Thymus (tissue), 11 donors: ENCODE data around the gene FMN2. TPM values are rescaled to one million over a fixed set of nuclear protein-coding genes. Genes with fewer than 3 reads are reported as not detected.

Source experiments
- DNase-seq, 9 donors: peaks; one replicate each; pipeline ENCODE4 v3.0.0-alpha.2; 2013; ENCODE audit warnings: low spot score in 9 of 9, low read depth in 6 of 9, missing footprints in 1 of 9
- H3K27ac ChIP-seq, 2 donors: one replicate each; pipeline ENCODE4 v1.5.1; 2013; ENCODE audit warnings: control low read depth in 1 of 2, low read depth in 1 of 2, low read length in 1 of 2, mild to moderate bottlenecking in 1 of 2, moderate library complexity in 1 of 2
- H3K27me3 ChIP-seq, 2 donors: one replicate each; pipeline ENCODE4 v1.5.1; 2013; ENCODE audit warnings: low read length in 1 of 2; ENCODE audit not compliant: control insufficient read depth in 2 of 2, insufficient read depth in 1 of 2
- H3K36me3 ChIP-seq, 2 donors: one replicate each; pipeline ENCODE4 v1.5.1; 2013; ENCODE audit warnings: low read length in 1 of 2, mild to moderate bottlenecking in 1 of 2, moderate library complexity in 1 of 2; ENCODE audit not compliant: control insufficient read depth in 2 of 2, insufficient read depth in 2 of 2
- H3K4me1 ChIP-seq, 2 donors: one replicate each; pipeline ENCODE4 v1.5.1; 2013; ENCODE audit warnings: low read length in 2 of 2; ENCODE audit not compliant: control insufficient read depth in 2 of 2, insufficient read depth in 2 of 2
- H3K4me3 ChIP-seq, 2 donors: one replicate each; pipeline ENCODE4 v1.5.1; 2013; ENCODE audit warnings: low read length in 2 of 2, control low read depth in 1 of 2, mild to moderate bottlenecking in 1 of 2
- H3K9me3 ChIP-seq, 2 donors: one replicate each; pipeline ENCODE4 v1.5.1; 2013; ENCODE audit warnings: low read length in 1 of 2, mild to moderate bottlenecking in 1 of 2; ENCODE audit not compliant: control insufficient read depth in 2 of 2, insufficient read depth in 1 of 2
- WGBS: extraction: QIAGEN DNeasy Blood & Tissue Kit; methylation state at CpG from one replicate; pipeline ENCODE4 v1.1.7; 2013; 5-methylcytosine and 5-hydroxymethylcytosine counted together
- polyA plus RNA-seq: library from polyadenylated mRNA; stranded (reverse); fragments of 200-250 nt; gene quantifications from one replicate; pipeline ENCODE4 v1.2.3, GENCODE V29; 2013
- total RNA-seq: library from RNA; stranded (reverse); fragments of 120-200 nt; gene quantifications from one replicate; pipeline ENCODE4 v1.2.4, GENCODE V29; 2013
- donor health status: healthy.

The FMN2 gene
- total and polyA plus RNA-seq, 2 donors: 0.14 to 0.24 TPM

GRCh38 chr1:240352769-240353168, 261.1 kb downstream of the FMN2 start:
- 43% methylated on average over 5 of the region's 5 CpGs for WGBS
- Histone ChIP-seq H3K36me3 (no peaks in the 10 kb centered on the region), H3K4me3 (no peak overlapping the region), H3K27me3 (no peaks in the 10 kb centered on the region), H3K27ac (no peak overlapping the region), H3K4me1 (no peaks in the 10 kb centered on the region), H3K9me3 (no peaks in the 10 kb centered on the region)
- DNase-seq: no peak

- Histone ChIP-seq H3K27me3 (no peaks in the 10 kb centered on the region), H3K27ac (no peak overlapping the region), H3K4me3 (no peak overlapping the region), H3K36me3 (no peaks in the 10 kb centered on the region), H3K4me1 (no peaks in the 10 kb centered on the region), H3K9me3 (peaks cover 0 to 2% of the 10 kb centered on the region in 2 donors)
- 88% methylated on average over 1 of the region's 1 CpG for whole genome bisulfite sequencing
- no peak for DNase-seq
These were observed 264.9 kb downstream of the FMN2 start for GRCh38 chr1:240356568-240356967.

- Histone ChIP-seq H3K27ac (no peak overlapping the region), H3K9me3 (peaks cover 0 to 2% of the 10 kb centered on the region in 2 donors), H3K36me3 (no peaks in the 10 kb centered on the region), H3K27me3 (no peaks in the 10 kb centered on the region), H3K4me1 (no peaks in the 10 kb centered on the region), H3K4me3 (no peak overlapping the region)
- DNase-seq: no peak
- 93% methylated on average over 5 of the region's 5 CpGs for WGBS
These were observed 270.4 kb downstream of the FMN2 start for GRCh38 chr1:240362046-240362445.

GRCh38 chr1:240362826-240363225, 271.1 kb downstream of the FMN2 start:
- H3K27me3 ChIP-seq: no peaks in the 10 kb centered on the region

GRCh38 chr1:240363315-240363714, 271.6 kb downstream of the FMN2 start:
- no peaks in the 10 kb centered on the region for H3K36me3 ChIP-seq
- no peak for DNase-seq
- peaks cover 0 to 2% of the 10 kb centered on the region in 2 donors for H3K9me3 ChIP-seq
- H3K4me3 ChIP-seq: no peak overlapping the region
- no peak overlapping the region for H3K27ac ChIP-seq
- H3K27me3 ChIP-seq: no peaks in the 10 kb centered on the region
- no peaks in the 10 kb centered on the region for H3K4me1 ChIP-seq
- WGBS: 70% methylated on average over 5 of the region's 5 CpGs

More at GRCh38 chr1:240362826-240363225, 271.1 kb downstream of the FMN2 start:
- peaks cover 0 to 2% of the 10 kb centered on the region in 2 donors for H3K9me3 ChIP-seq
- no peaks in the 10 kb centered on the region for H3K36me3 ChIP-seq
- WGBS: 85% methylated on average over 2 of the region's 2 CpGs
- H3K27ac ChIP-seq: no peak overlapping the region
- DNase-seq: no peak
- H3K4me3 ChIP-seq: no peak overlapping the region
- H3K4me1 ChIP-seq: no peaks in the 10 kb centered on the region

GRCh38 chr1:240363914-240364313, 272.2 kb downstream of the FMN2 start:
- Histone ChIP-seq H3K36me3 (no peaks in the 10 kb centered on the region), H3K4me3 (no peak overlapping the region), H3K27me3 (no peaks in the 10 kb centered on the region), H3K9me3 (no peaks in the 10 kb centered on the region), H3K27ac (no peak overlapping the region), H3K4me1 (no peaks in the 10 kb centered on the region)
- 84% methylated on average over 3 of the region's 3 CpGs for WGBS
- no peak for DNase-seq

- Histone ChIP-seq H3K27me3 (no peaks in the 10 kb centered on the region), H3K9me3 (no peaks in the 10 kb centered on the region), H3K27ac (no peak overlapping the region), H3K4me3 (no peak overlapping the region), H3K36me3 (no peaks in the 10 kb centered on the region), H3K4me1 (no peaks in the 10 kb centered on the region)
- 87% methylated on average over 9 of the region's 9 CpGs for WGBS
- DNase-seq: no peak
These were observed 275.0 kb downstream of the FMN2 start for GRCh38 chr1:240366636-240367035.

- 88% methylated on average over 5 of the region's 5 CpGs for WGBS
- H3K4me1 ChIP-seq: no peaks in the 10 kb centered on the region
- peaks cover 0 to 4% of the 10 kb centered on the region in 2 donors for H3K9me3 ChIP-seq
- no peak for DNase-seq
- no peak overlapping the region for H3K4me3 ChIP-seq
- no peaks in the 10 kb centered on the region for H3K36me3 ChIP-seq
- H3K27ac ChIP-seq: no peak overlapping the region
- H3K27me3 ChIP-seq: no peaks in the 10 kb centered on the region
These were observed 293.9 kb downstream of the FMN2 start for GRCh38 chr1:240385551-240385950.

- Histone ChIP-seq H3K27ac (no peak overlapping the region), H3K27me3 (no peaks in the 10 kb centered on the region), H3K36me3 (no peaks in the 10 kb centered on the region), H3K4me3 (no peak overlapping the region), H3K9me3 (peaks cover 0 to 3% of the 10 kb centered on the region in 2 donors), H3K4me1 (no peaks in the 10 kb centered on the region)
- 87% methylated on average over 7 of the region's 7 CpGs for WGBS
- DNase-seq: no peak
These were observed 294.6 kb downstream of the FMN2 start for GRCh38 chr1:240385985-240386978.
